PFSK-1 (cell line): ENCODE results near the gene RABGAP1L.

Experiments
- POLR2AphosphoS5 ChIP-seq: IDR thresholded peaks from 2 replicates; pipeline ENCODE4 v1.6.1; 2012; ENCODE audit warnings: low read depth, mild to moderate bottlenecking, control low read depth, low read length, moderate library complexity
- REST ChIP-seq, 2 experiments: IDR thresholded peaks; 2 replicates each; pipeline versions ENCODE4 v1.6.1 to v1.8.0; 2011 to 2012; ENCODE audit warnings: low read depth in 2 of 2, low read length in 2 of 2, control low read depth in 1 of 2, inconsistent platforms in 1 of 2, mild to moderate bottlenecking in 1 of 2, moderate library complexity in 1 of 2; ENCODE audit not compliant: insufficient read depth in 1 of 2

GRCh38 chr1:174405219-174405618 is 245.9 kb downstream of the RABGAP1L start:
- TF ChIP-seq POLR2AphosphoS5 = no peak
- no peak for TF ChIP-seq REST (IDR thresholded peaks at IDR 0.05; ENCODE audit: insufficient read depth in 1 of 2, low read depth in 2 of 2, low read length in 2 of 2)
